ENCODE data around the gene SMIM41. TPM values are rescaled to one million over a fixed set of nuclear protein-coding genes. Genes with fewer than 3 reads are reported as not detected.

The SMIM41 gene
- total and polyA plus RNA-seq, 12 donors: 0.10 to 2.1 (median 0.68) TPM; not detected in 8

DNA sequence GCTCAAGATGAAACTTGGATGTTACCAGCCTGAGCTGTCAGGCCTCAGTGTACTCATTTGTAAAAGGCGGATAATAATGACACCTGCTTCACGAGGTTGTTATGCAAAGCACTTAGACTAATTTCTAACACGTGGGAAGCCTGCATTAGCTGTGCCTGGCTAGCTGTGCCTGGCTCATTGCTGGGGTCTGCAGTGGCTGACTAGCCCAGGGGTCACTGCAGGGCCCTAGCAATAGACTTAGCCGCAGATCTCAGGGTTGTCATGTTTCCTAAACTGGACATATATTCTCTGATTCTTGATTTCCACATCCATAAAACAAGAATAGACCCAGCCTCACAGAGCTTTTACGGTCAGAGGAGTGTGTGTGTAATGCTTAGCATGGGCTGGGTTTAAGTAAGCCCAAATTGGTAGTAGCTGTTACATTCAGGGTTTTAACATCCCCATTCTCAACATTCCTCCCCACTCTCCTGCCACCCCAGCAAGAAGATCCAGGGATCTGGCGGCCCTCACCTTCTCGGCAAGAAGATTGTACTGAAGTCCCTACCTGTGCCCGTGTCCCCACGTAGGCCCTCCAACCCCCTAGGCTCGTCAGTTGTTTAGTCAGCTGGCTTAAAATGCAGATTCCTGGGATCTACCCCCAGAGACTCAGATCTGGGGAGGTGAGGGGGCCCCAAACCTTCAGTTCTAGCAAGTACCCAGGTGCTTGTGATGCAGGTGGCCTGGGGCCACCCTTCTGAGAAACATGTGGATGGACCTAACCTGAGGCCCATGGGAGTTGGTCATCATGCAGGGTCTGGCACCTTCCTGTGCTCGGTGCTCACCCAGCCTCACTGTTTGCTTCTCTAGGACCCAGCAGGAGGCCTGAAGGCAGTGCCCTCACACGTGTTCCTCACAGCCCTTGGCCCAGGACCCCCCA is 19.7 kb upstream of the SMIM41 start:
- peak overlapping the region in 2 of 5 donors; percentile 91 to 98 for H3K27ac ChIP-seq
- peaks cover 0 to 51% of the 10 kb centered on the region in 2 donors for H3K36me3 ChIP-seq (replicated peaks in 1 of 2)
- H3K4me1 ChIP-seq (replicated peaks in 1 of 2): peaks cover 29 to 30% of the 10 kb centered on the region in 2 donors
- no peaks in the 10 kb centered on the region for H3K9me3 ChIP-seq (replicated peaks in 1 of 3)
- no peaks in the 10 kb centered on the region for H3K27me3 ChIP-seq
- TF ChIP-seq POLR2A (IDR thresholded peaks at IDR 0.05) (peak in 1 of 2 donors; percentile 43), CTCF (IDR thresholded peaks at IDR 0.05) (peak in 1 of 6 experiments; percentile 1)
- intact Hi-C loops (cut with DNase I): no loop called here
- DNase-seq: peak in 5 of 7 donors; percentile 26 to 82 (median 69)
- 78 to 92% (median 83%) methylated on average over 10 to 12 of the region's 12 CpGs for WGBS, 4 donors
- H3K4me3 ChIP-seq: no peak overlapping the region

GRCh38 chr12:52060498-52061177 is 18.9 kb upstream of the SMIM41 start:
- 74 to 78% (median 76%) methylated on average over 11 to 14 of the region's 14 CpGs for WGBS, 4 donors
- TF ChIP-seq POLR2A (IDR thresholded peaks at IDR 0.05): peak in 1 of 2 donors; percentile 3
- peak in 1 of 6 experiments; percentile 1 for TF ChIP-seq CTCF (IDR thresholded peaks at IDR 0.05)
- intact Hi-C loops (cut with DNase I): no loop called here
- Histone ChIP-seq H3K9me3 (replicated peaks in 1 of 3) (no peaks in the 10 kb centered on the region), H3K36me3 (replicated peaks in 1 of 2) (peaks cover 0 to 43% of the 10 kb centered on the region in 2 donors), H3K4me1 (replicated peaks in 1 of 2) (peaks cover 29 to 31% of the 10 kb centered on the region in 2 donors), H3K4me3 (no peak overlapping the region), H3K27me3 (no peaks in the 10 kb centered on the region), H3K27ac (peak overlapping the region in 3 of 5 donors; percentile 17 to 98 (median 91))
- peak in 3 of 7 donors; percentile 31 to 70 (median 64) for DNase-seq

DNA sequence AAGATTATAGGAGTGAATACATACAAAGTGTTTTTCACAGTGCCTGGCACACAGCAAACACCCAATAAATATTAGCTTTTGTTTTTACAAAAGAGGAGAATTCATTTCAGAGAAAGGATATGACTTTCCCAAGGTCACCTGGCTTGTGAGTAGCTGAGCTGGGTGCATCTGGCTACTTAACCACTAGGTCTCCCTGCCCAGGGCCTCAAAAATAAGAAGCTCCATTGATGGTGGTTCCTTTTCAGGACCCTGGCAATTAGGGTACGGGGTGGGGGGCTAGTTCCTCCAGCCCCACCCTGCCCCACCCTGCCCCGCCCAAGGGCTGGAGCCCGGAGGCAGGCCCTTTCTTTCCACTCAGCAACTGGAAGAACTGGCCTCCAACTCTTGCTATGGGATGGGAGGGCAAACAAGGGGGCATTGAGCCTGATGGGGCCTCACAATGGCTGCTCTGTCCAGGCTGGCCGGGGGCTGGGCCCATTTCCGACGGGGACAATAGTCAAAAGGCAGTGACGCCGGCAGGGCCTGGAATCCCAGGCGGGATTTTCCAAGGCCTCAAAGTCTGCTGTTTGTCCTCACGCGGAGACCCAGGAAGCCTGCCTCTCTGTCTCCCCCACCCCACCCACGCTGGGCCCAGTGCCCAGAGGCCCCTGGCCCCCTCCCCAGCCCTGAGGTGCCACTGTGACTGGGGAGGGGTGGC is 17.9 kb upstream of the SMIM41 start:
- no peaks in the 10 kb centered on the region for H3K9me3 ChIP-seq (replicated peaks in 1 of 3)
- H3K4me1 ChIP-seq (replicated peaks in 1 of 2): peaks cover 29 to 31% of the 10 kb centered on the region in 2 donors
- WGBS, 4 donors: 67 to 84% (median 78%) methylated on average over 6 to 12 of the region's 12 CpGs
- no peak overlapping the region for H3K4me3 ChIP-seq
- no peaks in the 10 kb centered on the region for H3K27me3 ChIP-seq
- intact Hi-C loops (cut with DNase I): no loop called here
- DNase-seq: peak in 3 of 7 donors; percentile 40 to 58 (median 54)
- TF ChIP-seq POLR2A (IDR thresholded peaks at IDR 0.05): no peak
- peak in 1 of 6 experiments; percentile 15 for TF ChIP-seq CTCF (IDR thresholded peaks at IDR 0.05)
- peak overlapping the region; percentile 75 to 98 (median 87) for H3K27ac ChIP-seq
- H3K36me3 ChIP-seq (replicated peaks in 1 of 2): peaks cover 0 to 33% of the 10 kb centered on the region in 2 donors
